GM19397 (cell line): ENCODE measurements around the gene EFNA3.
"Not testable (repeated sequence)": the region's sequence is repeated elsewhere in the genome, so short reads cannot be mapped to it uniquely, and the experiment has no call there.

Experiments
- ATAC-seq: cut with Tn5 transposase; IDR thresholded peaks from one replicate; pipeline ENCODE4 v1.9.1; 2021; ENCODE audit warnings: mild to moderate bottlenecking, moderate library complexity; ENCODE audit not compliant: unreplicated experiment

Gene EFNA3

DNA sequence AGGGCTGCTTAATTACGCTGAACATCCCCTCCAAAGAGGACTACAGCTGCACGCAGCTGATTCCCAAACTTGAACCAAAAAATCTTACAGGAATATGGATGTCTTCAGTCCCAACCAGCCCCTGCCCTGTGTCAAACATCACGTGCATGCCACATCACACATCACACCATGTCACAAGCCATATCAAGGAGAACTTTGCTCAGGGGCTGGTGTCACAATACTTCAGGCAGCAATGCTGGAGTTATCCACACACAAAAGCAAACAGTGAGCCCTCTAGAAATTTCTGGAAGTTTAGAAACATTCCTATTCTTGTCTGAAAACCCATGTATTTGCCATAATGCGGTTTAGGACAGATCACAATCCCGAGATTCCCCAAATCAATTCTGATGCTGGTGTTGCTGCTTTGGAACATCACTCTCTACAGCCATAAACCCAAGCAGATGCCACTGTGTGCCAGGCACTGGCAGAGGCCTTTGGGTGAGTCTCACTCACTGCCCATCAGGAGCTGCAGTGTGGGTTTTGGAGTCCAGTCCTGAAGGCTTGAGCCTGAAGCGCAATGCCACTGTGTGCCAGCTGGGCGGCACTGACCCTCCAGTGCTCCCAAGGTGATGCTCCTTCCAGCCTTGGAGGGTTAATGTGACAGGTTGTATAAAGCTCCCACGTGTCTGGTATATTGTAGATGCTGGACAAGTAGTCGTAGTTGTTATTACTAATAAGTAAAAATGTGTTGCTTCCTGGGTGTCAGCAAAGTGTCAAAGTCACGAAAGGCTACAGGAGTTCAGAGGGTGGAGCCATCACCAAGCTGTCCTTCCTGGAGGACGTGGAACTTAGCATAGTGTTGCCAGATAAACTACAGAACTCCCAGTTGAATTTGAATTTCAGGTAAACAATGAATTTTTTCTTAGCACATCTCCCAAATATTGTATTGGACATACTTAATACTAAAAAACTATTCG, 28.9 kb downstream of the EFNA3 start:
- ATAC-seq: no peak

DNA sequence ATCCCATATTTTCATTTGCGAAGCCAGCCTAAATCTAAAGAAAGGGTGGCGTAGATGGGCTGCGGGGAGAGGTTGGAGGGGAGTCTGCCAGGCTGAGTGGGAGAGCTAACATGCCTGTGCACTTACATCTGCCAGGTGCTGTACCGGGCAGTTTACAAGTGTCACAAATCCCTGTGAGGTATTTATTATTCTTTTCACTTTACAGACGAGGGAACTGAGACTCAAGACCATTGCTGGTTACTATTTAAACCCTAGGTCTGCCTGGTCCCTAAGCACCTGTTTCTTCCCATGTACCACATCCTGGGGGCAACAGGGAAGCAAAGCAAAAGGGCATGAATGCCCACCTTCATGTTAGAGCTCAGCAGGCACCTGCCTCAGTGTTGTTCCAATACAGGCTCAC, 29.7 kb downstream of the EFNA3 start:
- no peak for ATAC-seq

DNA sequence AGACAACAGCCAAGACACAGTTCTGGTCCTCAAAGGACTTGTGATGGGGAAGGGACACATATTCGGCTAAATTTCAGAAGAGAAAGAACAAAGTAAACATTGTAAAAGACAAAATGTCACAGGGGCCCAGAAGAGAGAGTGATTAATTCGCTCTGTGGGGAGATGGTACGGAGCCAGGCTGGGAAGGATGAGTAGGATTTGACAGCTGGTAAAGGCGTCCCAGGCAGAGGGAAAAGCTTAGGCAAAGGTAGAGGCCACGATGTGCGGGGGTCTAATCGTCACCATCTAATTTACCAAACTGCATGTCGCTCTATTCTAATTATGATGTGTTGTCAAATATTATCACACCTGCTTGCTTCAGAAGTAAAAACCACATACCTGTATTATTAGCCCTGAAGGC, 31.7 kb downstream of the EFNA3 start:
- no peak for ATAC-seq

DNA sequence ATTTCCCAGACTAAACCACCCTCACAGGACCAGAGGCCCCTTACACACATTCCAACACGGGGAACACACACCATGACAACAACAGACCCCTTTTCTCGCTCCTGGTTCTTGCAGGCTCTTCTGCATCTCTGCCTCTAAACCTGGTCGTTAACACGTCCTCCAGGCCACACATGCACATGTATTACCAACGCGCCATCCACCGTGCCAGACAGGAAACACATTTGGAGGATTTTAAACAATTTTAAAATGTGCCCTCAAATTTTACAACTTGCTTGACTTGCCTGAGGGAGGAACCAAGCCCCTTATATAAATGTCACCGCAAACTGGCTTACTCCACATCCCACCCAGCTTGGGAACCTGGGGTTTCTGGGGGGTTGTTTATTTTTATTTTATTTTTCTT, 32.2 kb downstream of the EFNA3 start:
- ATAC-seq: no peak

DNA sequence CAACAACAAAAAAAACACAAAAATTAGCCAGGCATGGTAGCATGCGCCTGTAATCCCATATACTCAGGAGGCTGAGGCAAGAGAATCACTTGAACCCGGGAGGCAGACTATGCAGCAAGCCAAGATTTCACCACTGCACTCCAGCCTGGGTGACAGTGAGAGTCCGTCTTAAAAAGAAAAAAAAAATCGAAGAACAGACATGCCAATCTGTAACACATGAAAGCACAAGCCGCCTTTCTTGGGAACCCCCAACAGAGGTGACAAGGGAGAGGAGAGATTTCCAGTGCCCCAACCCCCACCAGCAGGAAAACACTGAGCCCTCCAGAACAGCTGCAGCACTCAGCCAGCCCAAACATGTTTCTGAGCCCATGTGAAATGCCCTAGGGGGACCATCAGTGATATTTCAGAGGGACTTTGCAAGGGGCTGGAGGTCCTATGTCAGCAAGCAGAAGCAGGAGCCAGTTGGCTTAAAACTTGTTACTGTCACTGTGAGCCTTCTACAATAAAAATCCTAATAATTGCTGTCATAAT, 34.9 kb downstream of the EFNA3 start:
- ATAC-seq: no peak

DNA sequence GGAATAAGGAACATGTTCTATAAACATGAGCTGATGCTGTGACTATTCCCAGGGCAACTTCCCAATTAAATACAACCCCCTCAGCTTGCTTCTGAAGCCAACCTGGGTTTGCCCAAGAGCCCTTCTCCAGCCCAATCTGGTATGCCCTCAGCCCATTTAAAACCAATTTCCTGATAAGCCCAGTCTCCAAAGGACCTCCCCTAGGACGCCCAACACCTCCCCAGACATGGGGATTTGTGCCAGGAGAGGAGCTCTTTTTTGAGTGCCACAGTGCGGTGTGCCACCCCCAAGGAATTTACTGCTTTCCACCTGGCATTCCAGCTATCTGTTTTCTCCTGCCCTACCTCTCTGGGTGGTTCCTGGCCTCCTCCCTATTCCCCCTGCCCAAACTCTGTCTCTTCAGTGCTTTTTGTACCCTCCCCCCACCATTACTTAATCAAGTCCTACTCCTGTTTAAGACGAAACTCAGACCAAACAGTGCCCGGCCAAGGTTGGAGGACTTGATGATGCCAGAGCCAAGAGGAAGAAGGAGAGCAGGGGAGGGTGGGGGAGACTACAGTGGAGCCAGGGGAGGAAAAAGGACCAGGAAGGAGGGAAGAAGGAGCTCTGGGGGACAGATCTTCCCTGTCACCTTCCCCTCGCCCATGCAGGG, 37.6 kb downstream of the EFNA3 start:
- ATAC-seq: no peak

DNA sequence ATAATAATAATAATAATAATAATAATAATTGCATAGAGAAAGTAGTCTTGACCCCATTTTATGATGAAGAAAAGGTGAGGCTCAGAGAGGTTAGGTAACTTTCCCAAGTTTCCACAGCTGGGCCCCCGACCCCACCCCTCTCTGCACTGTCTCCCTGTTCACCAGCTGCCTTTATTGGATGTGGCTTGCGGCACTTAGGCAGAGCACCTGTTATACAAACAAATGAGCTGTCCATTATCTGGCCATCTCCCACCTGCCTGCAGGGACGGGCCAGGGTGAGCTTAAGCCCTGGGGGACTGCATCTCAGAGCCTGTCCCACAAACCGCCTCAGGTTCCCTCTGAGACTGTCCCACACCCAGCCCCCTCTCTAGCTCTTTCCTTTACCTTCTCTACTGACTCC, 39.0 kb downstream of the EFNA3 start:
- ATAC-seq: no peak

DNA sequence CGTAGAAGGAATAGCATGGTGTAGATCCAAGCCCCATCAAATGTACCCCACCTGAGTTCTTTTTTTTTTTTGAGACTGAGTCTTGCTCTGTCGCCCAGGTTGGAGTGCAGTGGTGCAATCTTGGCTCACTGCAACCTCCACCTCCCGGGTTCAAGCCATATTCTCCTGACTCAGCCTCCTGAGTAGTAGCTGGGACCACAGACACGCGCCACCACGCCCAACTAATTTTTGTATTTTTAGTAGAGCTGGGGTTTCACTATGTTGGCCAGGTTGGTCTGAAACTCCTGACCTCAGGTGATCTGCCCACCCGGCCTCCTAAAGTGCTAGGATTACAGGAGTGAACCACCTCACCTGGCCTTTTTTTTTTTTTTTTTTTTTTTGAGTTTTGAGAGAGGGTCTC, 39.5 kb downstream of the EFNA3 start:
- not testable (repeated sequence) for ATAC-seq

DNA sequence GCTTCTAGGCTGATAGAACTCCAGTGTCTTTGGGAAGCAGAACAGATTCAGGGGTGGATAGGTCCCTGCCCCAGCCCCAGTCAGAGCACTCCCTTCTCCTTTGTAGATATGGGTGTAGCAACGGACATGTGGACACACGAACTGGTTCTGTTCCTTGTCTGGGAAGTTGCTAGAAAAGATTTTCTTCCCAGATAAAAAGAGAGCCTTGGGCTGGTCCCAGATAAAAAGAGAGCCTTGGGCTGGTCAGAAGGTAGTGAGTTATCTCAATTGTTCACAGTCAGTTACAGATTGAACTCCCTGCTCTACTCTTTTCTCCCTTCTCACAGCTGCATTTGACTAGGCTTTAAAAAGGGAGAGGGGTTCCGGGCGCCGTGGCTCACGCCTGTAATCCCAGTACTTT, 41.6 kb downstream of the EFNA3 start:
- no peak for ATAC-seq

DNA sequence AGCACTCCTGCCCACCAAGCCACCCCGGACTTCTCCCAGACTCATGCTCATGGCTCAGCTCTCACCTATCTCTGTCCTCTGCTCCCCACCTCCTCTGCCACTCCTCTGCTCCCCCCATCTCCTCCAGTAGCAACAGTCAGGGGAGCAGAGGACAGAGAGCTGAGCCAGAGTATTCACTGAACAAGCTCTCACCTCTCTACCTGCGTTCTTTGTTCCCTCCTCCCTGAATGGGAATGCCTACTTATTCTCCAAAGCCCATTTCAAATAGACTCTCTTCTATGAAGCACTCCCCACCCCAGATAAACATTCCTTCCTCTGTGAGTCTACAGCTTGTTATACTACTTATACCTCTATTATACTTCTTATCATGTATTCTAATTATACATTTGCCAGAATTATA, 42.6 kb downstream of the EFNA3 start:
- ATAC-seq: no peak

DNA sequence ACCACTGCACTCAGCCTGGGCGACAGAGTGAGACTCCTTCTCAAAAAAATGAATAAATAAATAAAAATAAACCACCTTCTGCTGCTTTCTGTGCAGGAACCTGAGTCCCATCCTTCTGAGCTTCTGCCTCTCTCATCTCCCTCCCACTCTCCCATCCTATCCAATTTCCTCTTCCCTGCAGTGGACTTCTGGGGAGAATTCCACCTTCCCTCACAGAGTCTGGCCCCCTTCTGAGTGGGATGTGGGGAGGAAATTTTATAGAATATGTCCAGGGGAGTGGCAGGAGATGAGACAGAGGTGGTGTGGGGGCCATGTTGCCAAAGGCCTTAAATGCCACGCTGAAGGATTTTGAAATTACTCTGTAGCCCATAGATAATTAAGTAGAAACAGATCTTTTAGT, 43.7 kb downstream of the EFNA3 start:
- ATAC-seq: no peak

DNA sequence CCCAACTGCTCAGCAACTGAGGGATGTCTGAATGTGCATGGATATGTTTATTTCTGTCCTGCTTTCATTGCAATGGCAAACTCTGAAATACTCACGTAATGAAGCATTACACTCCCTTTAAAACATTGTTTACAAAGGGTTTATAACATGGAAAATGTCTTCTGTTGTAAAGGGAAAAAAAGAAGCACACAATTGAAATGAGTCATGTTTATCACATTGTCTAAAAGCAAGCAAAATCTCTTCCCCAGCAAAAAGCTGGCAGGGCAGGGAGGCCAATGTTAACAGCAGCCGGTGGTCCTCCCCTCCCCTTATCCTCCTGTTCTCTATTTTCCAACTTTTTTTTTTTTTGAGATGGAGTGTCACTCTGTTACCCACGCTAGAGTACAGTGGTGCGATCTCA, 45.2 kb downstream of the EFNA3 start:
- no peak for ATAC-seq

DNA sequence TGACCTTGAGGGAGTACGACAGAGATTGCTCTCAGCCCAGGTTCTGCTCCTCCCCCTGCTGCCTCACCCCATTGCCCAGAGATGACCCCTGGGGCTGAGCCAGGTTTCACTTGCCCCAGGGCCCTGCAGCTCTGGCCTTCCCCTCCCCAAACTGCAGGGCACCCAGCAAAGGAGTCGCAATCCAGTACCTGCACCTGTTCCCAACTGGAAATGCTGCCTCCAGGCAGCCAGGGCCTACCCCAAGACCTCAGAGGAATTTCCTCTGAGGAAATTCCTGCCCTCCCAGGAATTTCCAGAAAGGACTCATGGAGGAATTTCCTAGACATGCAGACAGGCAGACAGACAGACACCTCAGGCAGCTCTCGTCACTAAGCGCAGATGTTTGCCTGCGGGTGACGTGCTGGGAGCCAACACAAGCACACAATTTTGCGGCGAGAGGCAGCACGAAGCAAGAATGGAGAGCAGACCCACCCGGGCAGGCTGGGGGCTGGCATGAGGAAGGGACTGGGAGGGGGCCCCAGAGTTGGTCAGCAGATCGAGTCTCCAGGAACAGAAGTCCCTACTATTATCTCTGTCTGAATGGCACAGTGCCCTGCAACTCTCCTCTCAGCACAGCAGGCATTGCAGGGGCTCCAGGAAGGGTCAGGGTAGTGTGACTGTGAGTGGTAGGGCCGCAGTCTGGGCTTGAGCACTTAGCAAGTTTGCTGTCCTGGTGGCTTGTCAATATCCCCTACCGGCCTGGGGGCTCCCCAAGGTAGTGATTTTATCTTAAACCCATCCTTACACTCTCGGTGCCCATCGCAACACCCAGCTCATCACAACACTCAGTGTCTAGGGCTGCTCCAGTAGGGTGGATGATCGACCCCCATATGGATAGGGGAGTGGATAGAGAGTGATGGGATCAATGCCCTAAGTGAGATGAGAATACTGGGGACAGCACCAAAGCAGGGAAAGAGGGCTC, 46.1 kb downstream of the EFNA3 start:
- ATAC-seq: no peak

DNA sequence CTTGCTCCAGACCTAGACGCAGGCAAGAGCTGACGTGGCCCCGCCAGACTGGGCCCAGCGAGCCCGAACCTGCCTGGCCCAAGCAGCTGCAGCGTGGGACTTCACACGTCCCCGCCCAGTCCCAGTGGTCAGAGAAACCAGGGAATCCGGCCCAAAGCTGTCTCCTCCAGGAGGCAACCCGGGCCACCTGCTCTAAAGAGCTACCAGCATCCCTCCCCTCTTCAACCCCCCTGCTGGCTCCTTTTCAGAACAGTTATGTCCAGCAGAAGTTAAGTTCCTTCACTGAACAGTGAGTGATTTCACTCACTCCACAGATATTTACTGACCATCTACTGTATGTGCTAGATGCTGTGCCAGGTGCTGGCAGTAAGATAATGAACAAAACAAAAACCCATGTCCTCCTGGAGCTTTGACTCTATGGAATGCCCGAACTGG, 46.9 kb downstream of the EFNA3 start:
- ATAC-seq: no peak

DNA sequence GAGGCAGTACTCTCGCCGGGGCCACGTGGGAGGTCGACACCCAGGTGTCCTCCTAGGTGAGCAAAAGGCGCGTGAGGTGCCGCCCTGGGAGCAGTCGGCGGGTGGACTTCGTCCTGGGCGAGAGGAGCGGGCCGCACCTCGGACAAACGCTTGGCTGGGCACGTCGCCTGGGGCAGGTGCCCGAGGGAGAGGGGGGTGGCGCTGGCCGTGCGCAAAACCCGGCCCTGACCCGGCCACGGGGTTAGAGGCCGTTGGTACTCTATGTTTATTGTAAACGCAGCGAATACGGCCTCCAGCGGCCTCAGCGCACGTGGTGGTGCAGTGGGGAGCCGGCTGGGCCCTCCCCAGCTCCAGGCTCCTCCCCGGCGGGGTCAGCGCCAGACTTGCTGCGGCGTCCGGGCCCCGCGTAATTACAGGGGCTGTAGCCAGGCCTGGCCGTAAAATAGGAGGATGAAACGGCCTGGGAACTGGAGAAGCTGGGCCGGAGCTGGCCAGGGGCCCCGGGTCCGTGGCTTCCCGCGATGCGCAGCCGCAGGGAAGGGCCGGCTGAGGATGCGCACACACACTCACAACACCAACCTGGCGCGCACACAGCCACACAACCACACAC, 47.4 kb downstream of the EFNA3 start:
- no peak for ATAC-seq

DNA sequence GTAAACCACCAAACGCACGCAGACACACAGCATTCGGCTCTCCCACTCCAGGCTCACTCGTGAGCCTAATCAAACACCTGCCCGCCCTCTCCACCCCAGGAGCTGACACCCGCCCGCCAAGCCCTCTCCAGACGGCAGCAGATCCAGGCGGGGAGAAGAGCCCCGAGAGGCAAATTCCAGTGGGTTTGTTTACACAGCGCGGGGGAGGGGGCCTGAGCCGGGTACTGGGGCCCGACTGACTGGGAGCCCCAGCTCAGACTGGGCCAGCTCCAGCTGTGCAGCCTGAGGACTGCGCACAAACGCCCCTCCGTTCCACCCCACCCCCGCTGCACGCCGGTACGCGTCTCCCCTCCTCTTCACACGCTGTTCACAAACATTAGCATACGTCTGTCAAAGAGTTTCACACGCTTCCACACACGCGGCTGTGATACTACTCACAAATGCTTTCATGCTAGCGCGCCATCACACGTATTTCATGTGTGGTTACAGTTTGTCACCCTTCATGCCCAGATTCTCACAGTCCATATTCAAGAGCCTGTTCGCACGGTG, 48.0 kb downstream of the EFNA3 start:
- ATAC-seq: no peak

DNA sequence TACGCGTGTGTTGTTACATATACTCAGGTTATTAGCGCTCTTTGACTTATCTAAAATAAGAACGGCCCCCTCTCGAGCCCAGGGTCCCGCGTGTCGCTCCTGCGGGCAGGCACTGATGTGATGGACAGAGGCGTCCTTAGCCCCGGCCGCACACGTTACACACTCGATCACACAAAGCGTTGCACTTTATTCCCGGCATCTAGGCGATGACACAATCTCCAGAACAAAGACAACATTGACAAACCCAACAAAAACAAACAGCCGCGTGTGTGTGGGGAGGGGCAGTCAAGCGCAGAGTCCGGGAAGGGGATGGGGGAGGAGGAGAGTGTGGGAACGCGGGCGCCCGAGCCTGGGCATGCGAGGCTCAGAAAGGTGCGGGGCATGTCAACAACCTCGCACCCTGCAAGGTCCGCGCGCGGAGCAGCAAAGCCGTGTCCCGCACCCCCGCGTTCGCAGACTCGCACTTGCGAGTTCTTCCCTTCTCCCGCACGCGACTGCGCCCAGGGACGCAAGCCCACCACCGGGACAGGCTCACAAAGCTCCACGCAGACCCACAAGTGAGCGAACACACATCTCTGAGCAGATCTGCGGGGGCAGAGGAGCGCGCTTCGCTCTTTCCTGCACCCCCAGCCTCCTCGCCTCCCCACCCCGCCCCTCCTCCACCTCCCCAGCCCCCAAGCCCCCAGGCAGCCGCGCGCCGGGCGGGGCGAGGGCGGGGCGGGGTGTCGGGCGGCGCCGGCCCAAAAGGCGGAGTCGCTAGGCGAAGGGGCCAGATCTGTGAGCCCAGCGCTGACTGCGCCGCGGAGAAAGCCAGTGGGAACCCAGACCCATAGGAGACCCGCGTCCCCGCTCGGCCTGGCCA, 48.7 kb downstream of the EFNA3 start, which contains the start of gene EFNA1:
Gene EFNA1 (plus strand): TSS at position 772 of the 862 bp plus-strand sequence. CDS start 102 bp downstream, outside the sequence.
- no peak for ATAC-seq

DNA sequence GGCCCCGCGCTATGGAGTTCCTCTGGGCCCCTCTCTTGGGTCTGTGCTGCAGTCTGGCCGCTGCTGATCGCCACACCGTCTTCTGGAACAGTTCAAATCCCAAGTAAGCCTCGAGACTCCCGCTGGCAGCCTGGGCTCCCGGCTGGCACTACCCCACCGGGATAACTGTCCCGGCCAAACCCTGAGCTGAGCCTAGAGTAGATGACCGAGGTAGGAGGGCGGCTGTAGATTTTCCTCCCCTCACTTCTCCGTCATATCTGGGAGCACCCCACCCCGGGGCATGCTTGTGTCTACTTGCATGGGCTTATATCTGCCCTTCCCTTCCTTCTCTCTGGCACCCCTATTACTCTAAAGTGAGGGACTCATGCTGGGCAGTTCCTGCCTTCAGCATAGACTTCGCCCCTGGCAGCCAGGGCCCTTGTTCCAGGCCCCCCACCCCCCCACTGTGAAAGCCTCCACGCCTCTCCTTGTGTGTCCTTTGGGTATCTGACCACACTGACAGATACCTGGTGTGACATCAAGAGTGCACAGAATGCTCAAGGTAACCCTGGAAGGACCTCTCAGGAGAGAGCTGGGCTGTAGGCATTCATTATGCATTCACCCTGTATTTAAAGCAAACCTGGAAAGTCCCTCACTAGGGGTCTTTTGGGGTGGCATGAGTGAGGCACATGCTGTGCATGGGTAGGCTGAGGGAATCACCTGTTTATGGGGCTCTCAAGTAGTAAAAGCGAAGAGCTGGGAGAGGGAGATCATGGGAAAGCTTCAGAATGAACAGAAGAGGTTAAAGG, 49.5 kb downstream of the EFNA3 start:
- ATAC-seq: no peak
